HG03354 (cell line): Measurements from ENCODE around the gene NCLN.
"Not testable (repeated sequence)": the region's sequence is repeated elsewhere in the genome, so short reads cannot be mapped to it uniquely, and the experiment has no call there.

ENCODE experiments used
- ATAC-seq: cut with Tn5 transposase; IDR thresholded peaks from one replicate; pipeline ENCODE4 v1.9.1; 2021; ENCODE audit warnings: mild to moderate bottlenecking; ENCODE audit not compliant: unreplicated experiment, poor library complexity, severe bottlenecking

The NCLN gene

DNA sequence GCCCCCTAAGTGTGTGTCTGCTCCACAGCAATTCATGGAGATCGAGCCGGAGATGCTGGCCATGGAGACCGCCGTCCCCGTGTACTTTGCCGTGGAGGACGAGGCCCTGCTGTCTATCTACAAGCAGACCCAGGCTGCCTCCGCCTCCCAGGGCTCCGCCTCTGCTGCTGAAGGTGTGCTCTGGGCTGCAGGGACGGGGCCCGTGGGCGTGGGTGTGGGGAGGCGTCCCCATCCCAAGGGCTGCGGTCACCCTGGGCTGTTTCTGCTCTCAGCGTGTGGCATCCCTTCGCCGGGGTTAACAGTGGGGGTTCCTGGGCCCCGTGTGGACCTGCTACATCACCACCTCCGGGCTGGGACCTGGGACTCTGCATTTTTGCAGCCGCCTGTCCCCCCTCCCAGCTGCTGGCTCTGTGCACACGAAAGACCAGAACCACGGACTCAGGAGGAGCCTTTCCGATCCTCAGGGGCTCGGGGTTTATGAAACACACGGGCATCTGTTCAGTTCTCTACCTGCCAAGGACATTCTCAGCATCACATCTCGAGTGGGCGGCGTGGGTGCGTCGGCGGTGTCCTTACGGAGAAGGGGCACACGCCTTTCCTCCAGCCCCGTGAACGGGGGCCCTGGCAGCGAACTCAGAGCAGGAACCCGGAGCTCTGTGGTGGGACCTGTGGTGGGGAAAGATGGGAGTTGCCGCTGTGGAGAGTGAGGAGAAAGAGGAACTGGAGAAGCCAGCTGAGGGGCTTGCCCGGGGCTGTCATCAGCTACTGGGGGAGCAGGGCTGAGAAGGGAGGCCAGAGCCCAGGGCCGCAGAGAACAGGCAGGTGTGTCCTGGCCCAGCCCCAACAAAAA lies 7.8 kb downstream of the NCLN start:
- no peak for ATAC-seq

- ATAC-seq, result no peak
Observed at GRCh38 chr19:3194106-3195087, 8.7 kb downstream of the NCLN start.

DNA sequence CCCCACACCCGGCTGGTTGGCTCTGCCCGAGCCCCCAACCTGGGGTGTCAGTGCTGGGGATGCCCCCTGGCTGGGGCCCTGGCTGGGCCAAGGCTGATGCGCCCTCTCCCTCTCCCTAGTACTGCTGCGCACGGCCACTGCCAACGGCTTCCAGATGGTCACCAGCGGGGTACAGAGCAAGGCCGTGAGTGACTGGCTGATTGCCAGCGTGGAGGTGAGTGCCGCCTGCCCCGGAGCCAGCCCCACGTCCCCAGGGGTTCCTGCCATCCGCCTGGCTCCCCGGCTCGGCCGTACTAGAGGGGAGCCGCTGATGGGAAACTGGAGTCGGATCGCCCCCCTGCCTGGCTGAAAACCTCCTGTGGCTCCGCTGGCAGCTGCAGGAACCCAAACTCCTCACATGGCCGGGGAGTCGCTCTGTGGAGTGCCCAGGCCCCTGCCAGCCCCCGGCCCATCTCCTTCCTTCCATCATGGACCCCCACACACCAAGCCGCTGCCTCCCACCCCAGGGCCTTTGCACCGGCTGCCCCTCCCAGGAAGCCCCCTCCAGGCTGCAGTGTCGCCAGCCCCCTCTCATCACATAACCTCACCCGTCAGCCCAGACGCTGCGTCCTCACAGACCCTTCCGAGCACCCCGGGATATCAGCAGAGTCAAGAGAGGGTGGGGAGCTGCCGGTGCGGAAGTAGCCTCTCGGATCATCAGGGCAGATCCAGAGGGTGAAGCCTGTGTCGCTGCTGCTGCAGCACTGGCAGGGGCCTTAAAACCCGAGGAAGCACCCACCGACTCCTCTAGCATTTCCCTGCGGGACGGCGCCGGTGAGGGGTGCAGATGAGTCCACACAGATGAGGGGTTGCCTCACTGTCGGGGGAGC lies 10.6 kb downstream of the NCLN start:
- no peak for ATAC-seq

DNA sequence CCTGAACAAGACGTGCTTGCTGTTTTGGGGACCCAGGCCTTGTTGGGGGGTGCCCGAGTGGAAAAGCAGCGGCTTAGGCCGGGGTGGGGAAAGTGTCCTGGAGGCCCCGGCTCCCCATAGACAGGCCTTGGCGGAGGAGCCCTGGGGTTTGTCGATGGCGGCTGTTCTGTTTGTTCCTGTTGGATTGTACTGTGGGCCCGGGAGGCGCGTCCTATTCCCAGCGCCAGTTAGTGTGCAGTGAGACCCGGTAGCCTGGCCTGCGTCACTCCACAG lies 11.1 kb downstream of the NCLN start:
- no peak for ATAC-seq

DNA sequence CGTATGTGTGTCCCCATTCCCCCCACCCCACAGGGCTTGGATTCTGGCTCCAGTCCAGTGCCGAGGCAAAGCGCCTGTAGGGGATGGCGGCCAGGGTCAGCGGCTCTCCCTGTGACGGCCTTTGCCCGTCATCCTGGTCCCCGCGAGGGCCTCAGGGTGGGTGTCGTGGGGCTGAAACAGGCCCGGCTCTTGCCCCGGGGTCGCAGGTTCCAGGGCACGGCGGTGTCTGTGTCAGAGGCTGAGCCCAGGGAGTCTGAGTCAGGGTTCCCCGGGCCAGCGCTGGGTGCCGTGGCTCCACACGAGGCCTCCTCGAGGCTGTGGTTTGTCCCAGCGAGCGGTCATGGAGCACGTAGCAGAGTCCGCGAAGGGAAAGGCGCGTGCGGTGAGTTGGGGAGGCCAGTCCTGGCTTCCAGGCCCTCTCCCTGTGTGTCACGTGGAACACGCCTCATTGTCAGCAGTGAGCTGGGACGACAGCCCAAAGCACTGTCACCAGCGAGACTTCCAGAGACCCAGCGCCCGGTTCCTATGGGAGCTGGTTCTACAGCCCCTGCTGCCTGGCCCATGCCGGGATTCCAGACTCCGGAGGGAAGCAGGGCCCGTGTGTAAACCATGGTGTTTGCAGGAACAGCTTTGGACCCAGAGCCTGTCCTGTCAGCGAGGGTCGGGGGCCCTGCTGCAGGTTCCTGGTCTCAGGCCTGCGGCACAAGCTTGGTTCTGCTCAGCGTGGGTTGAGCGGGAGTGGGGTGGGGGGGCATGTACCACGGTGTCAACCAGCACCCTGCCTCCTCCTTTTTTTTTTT lies 13.4 kb downstream of the NCLN start:
- ATAC-seq, result no peak

DNA sequence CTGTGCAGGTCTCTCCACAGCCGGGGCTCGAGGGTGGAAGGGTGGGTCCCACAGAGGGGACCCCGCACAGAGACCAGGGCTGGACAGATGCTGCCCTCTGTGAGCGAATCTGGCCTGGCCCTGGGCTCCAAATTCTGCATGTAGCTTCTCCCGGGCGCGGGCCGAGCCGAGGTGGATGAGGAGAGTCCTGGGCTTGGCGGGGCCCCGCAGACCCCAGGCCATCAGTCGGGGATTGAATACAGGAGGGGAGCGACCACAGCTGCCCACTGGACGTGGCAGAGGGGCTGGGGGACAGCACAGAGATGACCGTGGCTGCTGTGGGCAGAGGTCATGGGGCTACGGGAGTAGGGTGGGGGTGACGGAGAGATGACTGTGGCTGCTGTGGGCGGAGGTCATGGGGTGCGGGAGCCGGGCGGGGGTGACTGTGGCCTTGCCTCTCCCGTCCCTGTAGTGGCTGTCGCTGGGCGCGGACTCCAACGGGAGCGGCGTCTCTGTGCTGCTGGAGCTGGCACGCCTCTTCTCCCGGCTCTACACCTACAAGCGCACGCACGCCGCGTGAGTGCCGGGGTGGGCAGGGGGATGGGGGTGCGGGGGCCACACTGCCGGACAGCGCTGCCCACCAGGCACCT lies 15.5 kb downstream of the NCLN start:
- no peak for ATAC-seq

DNA sequence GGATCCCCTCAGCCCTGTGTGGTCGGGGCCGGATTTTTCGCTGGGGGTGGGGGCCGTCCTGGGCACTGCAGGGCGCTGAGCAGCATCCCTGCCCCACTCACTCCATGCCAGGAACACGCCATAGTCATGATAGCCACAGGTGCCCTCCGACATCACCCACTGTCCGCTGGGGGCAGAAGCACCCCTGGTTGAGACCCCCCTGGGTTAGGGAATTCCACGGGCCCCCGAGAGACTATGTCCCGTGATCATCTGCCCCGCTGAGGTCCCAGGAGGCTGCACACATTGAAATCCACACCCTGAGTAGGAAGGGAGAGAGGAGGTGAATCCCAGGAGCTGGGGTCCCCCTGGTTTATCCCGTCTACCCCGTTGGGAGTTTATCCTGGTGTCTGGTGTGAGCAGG lies 16.2 kb downstream of the NCLN start:
- no peak for ATAC-seq

- no peak for ATAC-seq
Observed at GRCh38 chr19:3202346-3202745, 16.6 kb downstream of the NCLN start.

DNA sequence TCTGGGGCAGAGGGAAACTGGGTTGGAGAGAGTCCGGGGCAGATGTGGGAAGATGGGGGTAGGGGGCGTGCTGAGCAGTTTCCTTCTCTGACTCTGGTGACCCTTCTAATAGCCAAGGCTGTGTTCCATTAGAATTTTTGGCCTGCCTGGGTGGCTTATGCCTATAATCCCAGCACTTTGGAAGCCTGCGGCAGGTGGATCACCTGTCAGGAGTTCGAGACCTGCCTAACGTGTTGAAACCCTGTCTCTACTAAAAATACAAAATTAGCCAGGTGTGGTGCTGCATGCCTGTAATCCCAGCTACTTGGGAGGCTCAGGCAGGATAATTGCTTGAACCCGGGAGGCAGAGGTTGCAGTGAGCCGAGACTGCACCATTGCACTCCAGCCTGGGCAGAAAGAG lies 17.2 kb downstream of the NCLN start:
- ATAC-seq, result not testable (repeated sequence)

DNA sequence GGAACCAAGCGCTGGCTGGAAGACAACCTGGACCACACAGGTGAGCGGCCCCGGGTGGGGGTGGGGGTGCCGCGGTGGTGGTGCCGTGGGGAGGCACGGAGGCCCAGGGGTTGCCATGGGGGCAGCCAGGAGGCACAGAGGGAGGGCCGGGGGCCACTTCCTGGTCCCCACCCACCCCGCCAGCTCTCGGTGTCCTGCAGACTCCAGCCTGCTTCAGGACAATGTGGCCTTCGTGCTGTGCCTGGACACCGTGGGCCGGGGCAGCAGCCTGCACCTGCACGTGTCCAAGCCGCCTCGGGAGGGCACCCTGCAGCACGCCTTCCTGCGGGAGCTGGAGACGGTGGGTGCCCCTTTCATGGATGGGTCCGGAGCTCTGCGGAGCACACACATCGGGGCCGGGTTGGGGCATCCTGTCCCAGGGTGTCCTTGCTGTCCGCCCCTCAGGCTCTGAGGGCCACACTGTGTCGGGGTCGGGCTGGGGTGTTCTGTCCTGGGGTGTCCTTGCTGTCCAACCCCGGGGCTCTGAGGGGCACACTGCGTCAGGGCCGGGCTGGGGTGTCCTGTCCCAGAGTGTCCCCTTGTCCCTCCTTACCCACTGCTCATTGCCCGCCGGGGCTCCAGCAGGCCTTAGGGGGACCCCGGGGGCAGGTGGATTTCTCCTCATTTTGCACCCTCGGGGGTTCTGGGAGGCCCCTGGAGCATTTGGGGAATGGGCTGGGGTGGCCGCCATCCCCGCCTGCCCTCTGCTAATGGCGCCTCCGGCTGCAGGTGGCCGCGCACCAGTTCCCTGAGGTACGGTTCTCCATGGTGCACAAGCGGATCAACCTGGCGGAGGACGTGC lies 18.3 kb downstream of the NCLN start:
- ATAC-seq, result no peak

GRCh38 chr19:3204646-3205275 lies 19.0 kb downstream of the NCLN start:
- ATAC-seq, result no peak

GRCh38 chr19:3206216-3206953 lies 20.7 kb downstream of the NCLN start:
- no peak for ATAC-seq

GRCh38 chr19:3207461-3208242 lies 21.9 kb downstream of the NCLN start:
- ATAC-seq, result no peak

DNA sequence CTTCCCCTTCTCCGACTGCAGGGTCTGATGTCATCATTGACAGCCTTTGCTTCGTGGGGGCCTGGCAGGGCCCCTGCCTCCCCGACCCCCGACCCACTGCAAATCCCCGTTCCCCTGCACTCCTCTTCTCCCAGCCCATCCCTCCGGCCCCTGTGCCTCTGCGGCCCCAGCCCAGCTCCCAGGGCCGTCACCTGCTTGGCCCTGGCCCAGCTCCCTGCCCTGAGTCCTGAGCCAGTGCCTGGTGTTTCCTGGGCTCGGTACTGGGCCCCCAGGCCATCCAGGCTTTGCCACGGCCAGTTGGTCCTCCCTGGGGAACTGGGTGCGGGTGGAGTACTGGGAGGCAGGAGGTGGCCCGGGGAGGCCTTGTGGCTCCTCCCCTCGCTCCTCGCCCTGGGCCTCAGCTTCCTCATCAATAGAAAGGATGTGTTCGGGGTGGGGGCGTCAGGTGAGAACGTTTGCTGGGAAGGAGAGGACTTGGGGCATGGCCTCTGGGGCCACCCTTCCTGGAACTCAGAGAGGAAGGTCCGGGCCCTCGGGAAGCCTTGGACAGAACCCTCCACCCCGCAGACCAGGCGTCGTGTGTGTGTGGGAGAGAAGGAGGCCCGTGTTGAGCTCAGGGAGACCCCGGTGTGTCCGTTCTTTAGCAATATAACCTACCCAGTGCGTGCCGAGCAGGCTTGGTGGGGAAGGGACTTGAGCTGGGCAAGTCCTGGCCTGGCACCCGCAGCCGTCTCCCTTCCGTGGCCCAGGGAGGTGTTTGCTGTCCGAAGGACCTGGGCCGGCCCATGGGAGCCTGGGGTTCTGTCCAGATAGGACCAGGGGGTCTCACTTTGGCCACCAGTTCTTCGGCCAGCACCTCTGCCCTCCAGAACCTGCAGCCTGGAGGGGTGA lies 22.8 kb downstream of the NCLN start:
- ATAC-seq, result no peak

DNA sequence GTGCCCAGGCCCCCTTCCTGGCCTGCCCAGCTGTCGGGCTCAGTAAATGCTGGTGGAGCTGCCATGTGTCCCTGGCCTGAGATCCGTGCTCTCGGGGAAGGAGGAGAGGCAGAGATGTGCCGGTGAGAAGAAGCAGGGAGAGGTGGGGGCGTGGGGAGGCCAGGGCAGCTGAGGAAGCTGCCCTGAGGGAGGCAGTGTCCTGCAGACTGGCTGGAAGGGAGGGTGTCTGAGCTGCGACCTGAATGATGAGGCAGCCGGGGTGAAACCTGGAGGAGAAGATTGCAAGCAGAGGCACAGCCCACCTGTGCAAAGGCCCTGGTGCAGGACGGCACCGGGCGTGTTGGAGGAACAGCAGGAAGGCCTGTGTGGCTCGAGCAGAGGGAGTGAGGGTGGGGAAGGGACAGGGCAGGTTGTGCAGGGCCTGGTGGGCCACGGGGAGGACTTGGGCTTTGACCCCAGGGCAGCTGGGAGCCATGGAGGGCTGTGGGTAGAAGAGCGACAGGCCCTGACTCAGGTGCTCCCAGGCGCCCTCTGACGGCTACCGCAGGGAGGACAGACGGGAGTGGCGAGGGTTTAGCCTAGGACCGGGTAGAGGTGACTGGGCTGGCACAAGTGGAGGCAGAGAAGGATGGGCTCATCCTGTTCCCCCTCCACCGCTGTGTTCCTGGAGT lies 24.8 kb downstream of the NCLN start:
- no peak for ATAC-seq
